ENCODE data around the gene NDOR1. TPM values are rescaled to one million over a fixed set of nuclear protein-coding genes. Genes with fewer than 3 reads are reported as not detected.

Gene NDOR1
- total RNA-seq, 1 donor from 2014 or later: 26.9 TPM

- no peak for TF ChIP-seq CTCF (conservative IDR thresholded peaks at IDR 0.05; ENCODE audit: low read depth, low read length)
- H3K4me3 ChIP-seq (ENCODE audit: low read depth, low read length): peak overlapping the region; percentile 97
- DNase-seq (ENCODE audit: low read depth): no peak
These were observed 15.9 kb upstream of the NDOR1 start for GRCh38 chr9:137189297-137190295.

GRCh38 chr9:137190315-137190856 lies 15.1 kb upstream of the NDOR1 start:
- H3K4me3 ChIP-seq (ENCODE audit: low read depth, low read length): no peak overlapping the region
- TF ChIP-seq CTCF (conservative IDR thresholded peaks at IDR 0.05; ENCODE audit: low read depth, low read length): peak; percentile 12
- no peak for DNase-seq (ENCODE audit: low read depth)

GRCh38 chr9:137191245-137191644 lies 14.3 kb upstream of the NDOR1 start:
- DNase-seq (ENCODE audit: low read depth): no peak
- TF ChIP-seq CTCF (conservative IDR thresholded peaks at IDR 0.05; ENCODE audit: low read depth, low read length): no peak
- no peak overlapping the region for H3K4me3 ChIP-seq (ENCODE audit: low read depth, low read length)

- no peak overlapping the region for H3K4me3 ChIP-seq (ENCODE audit: low read depth, low read length)
- no peak for TF ChIP-seq CTCF (conservative IDR thresholded peaks at IDR 0.05; ENCODE audit: low read depth, low read length)
- no peak for DNase-seq (ENCODE audit: low read depth)
These were observed 13.6 kb upstream of the NDOR1 start for GRCh38 chr9:137191691-137192447.

- no peak for DNase-seq (ENCODE audit: low read depth)
- no peak overlapping the region for H3K4me3 ChIP-seq (ENCODE audit: low read depth, low read length)
- TF ChIP-seq CTCF (conservative IDR thresholded peaks at IDR 0.05; ENCODE audit: low read depth, low read length): no peak
These were observed 13.1 kb upstream of the NDOR1 start for GRCh38 chr9:137192448-137192780.

GRCh38 chr9:137192859-137193258 lies 12.6 kb upstream of the NDOR1 start:
- no peak overlapping the region for H3K4me3 ChIP-seq (ENCODE audit: low read depth, low read length)
- no peak for TF ChIP-seq CTCF (conservative IDR thresholded peaks at IDR 0.05; ENCODE audit: low read depth, low read length)
- no peak for DNase-seq (ENCODE audit: low read depth)

Data from epithelial cell of proximal tubule (primary cell).